OCI-LY7 (cell line): ENCODE results near the gene LAMA1. TPM values are rescaled to one million over a fixed set of nuclear protein-coding genes. Genes with fewer than 3 reads are reported as not detected.

ENCODE experiments used
- BruUV-seq: library from RNA; stranded (reverse); fragments of 400-500 nt; replicated peaks from 2 replicates; lab custom pipeline; 2021; lab: Mats Ljungman, UMichigan
- CTCF ChIA-PET: fragments of 300-600 bp; sonication (Branson Sonifier 250); formaldehyde crosslinking; loops from one replicate; lab custom pipeline; 2022; ENCODE audit warnings: antibody characterized with exemption; ENCODE audit not compliant: unreplicated experiment; lab: Charles Lee
- POLR2A ChIA-PET: fragments of 300-600 bp; sonication (Branson Sonifier 250); formaldehyde crosslinking; loops from one replicate; lab custom pipeline; 2022; ENCODE audit warnings: antibody characterized with exemption; lab: Charles Lee
- DNase-seq: peaks from one replicate; pipeline ENCODE4 v3.0.0-alpha.2; 2015; ENCODE audit warnings: low spot score
- H2AFZ ChIP-seq: fragments of 200-600 bp; sonication (generic), shearing (Covaris generic); 2 replicates; pipeline ENCODE4 v1.6.1; 2014; ENCODE audit warnings: mild to moderate bottlenecking, antibody characterized with exemption, low read length, moderate library complexity
- H3K27ac ChIP-seq: fragments of 200-600 bp; sonication (generic); 2 replicates; pipeline ENCODE4 v1.5.1; 2014; ENCODE audit warnings: mixed run types, low read depth, mild to moderate bottlenecking, moderate library complexity, low read length, inconsistent platforms; ENCODE audit not compliant: poor library complexity, severe bottlenecking
- H3K36me3 ChIP-seq: fragments of 200-600 bp; sonication (generic); 2 replicates; pipeline ENCODE4 v1.6.1; 2014; ENCODE audit warnings: mild to moderate bottlenecking, antibody characterized with exemption, low read length, moderate library complexity, mixed read lengths; ENCODE audit not compliant: insufficient read depth
- H3K4me1 ChIP-seq: fragments of 200-600 bp; sonication (generic); 2 replicates; pipeline ENCODE4 v1.5.1; 2014; ENCODE audit warnings: mild to moderate bottlenecking, low read length; ENCODE audit not compliant: insufficient read depth, poor library complexity, severe bottlenecking
- H3K4me2 ChIP-seq: fragments of 200-600 bp; sonication (generic); 2 replicates; pipeline ENCODE4 v1.6.1; 2014; ENCODE audit warnings: mild to moderate bottlenecking, low read length
- H3K4me3 ChIP-seq: fragments of 200-600 bp; sonication (generic); 2 replicates; pipeline ENCODE4 v1.5.1; 2014; ENCODE audit warnings: mild to moderate bottlenecking, low read depth, low read length; ENCODE audit not compliant: poor library complexity, severe bottlenecking
- H3K79me2 ChIP-seq: fragments of 200-600 bp; sonication (generic); 2 replicates; pipeline ENCODE4 v1.6.1; 2016; ENCODE audit warnings: low read depth, mild to moderate bottlenecking, low read length, moderate library complexity, mixed read lengths; ENCODE audit not compliant: insufficient read depth
- H3K9me2 ChIP-seq: fragments of 200-600 bp; sonication (generic); 2 replicates; pipeline ENCODE4 v1.6.1; 2016; ENCODE audit warnings: mild to moderate bottlenecking, low read length, mixed read lengths; ENCODE audit not compliant: insufficient read depth
- H3K9me3 ChIP-seq: fragments of 200-600 bp; sonication (generic); 2 replicates; pipeline ENCODE4 v1.6.1; 2014; ENCODE audit warnings: mild to moderate bottlenecking, mixed run types, low read length, mixed read lengths
- H4K20me1 ChIP-seq: fragments of 200-600 bp; sonication (generic); 2 replicates; pipeline ENCODE4 v1.6.1; 2014; ENCODE audit warnings: mild to moderate bottlenecking, antibody characterized with exemption, low read length, moderate library complexity, mixed read lengths; ENCODE audit not compliant: insufficient read depth
- EZH2phosphoT487 ChIP-seq: fragments of 200-600 bp; sonication (generic); IDR thresholded peaks from 2 replicates; pipeline ENCODE4 v1.6.1; 2018; ENCODE audit warnings: low read depth, borderline replicate concordance, mild to moderate bottlenecking, mixed run types, antibody characterized with exemption, low read length, moderate library complexity, mixed read lengths
- intact Hi-C: fragments of 100-400 bp; cut with micrococcal nuclease; formaldehyde crosslinking; loops from one replicate; pipeline ENCODE4 v1.10.0; 2022; ENCODE audit not compliant: unreplicated experiment
- total RNA-seq, 2 experiments: library from RNA; depleted of rRNA in 1 of 2; stranded (reverse); fragments of >200 nt in 1 of 2; shearing (Covaris generic) in 1 of 2; gene quantifications; 2 replicates each; pipeline ENCODE4 v1.2.3, GENCODE V29; 2014 to 2022
- TF ChIP-seq, protein P1 (sequence below): fragments of 200-600 bp; sonication (generic); conservative IDR thresholded peaks from 2 replicates; pipeline ENCODE4 v1.5.1; 2014; ENCODE audit warnings: mild to moderate bottlenecking, antibody characterized with exemption, low read length, moderate library complexity, mixed read lengths

LAMA1 gene
- total RNA-seq, 2 experiments from 2014 or later, result not detected

DNA sequence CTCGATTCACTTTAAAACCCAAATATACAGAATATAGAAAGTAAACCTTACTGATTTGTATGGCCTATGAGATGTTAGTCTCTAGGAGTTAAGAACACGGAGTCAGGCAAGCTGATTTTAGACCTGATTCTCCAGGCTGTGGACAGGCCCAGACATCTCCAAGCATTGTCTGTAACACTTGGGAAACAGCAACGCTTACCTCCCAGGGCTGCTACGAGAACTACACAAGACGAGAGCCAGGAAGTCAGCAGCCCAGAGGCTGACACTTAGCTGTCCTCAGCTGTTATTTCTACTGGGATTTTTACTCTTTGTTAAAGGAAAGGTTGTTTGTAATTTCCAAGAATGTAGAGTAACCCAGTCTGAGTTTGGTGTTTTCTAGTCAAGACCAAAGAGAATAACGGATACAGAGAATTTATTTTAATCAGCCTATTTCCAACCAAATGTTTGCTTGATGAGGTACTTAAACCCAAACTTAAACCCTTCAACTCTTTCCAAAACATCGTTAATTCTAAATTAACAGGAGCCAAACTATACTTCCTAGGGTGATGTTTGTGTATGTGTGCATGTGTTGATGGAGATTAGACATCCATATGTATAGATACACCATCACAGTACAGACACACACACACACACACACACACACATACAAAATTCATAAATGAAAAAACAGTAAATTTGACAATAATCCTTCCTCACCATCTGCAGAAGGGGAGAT lies 123.4 kb downstream of the LAMA1 start:
- no peaks in the 10 kb centered on the region for H3K9me2 ChIP-seq
- H3K36me3 ChIP-seq, result no peaks in the 10 kb centered on the region
- TF ChIP-seq EZH2phosphoT487, result no peak
- TF ChIP-seq, protein P1, sequence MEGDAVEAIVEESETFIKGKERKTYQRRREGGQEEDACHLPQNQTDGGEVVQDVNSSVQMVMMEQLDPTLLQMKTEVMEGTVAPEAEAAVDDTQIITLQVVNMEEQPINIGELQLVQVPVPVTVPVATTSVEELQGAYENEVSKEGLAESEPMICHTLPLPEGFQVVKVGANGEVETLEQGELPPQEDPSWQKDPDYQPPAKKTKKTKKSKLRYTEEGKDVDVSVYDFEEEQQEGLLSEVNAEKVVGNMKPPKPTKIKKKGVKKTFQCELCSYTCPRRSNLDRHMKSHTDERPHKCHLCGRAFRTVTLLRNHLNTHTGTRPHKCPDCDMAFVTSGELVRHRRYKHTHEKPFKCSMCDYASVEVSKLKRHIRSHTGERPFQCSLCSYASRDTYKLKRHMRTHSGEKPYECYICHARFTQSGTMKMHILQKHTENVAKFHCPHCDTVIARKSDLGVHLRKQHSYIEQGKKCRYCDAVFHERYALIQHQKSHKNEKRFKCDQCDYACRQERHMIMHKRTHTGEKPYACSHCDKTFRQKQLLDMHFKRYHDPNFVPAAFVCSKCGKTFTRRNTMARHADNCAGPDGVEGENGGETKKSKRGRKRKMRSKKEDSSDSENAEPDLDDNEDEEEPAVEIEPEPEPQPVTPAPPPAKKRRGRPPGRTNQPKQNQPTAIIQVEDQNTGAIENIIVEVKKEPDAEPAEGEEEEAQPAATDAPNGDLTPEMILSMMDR, result no peak
- ChIA-PET POLR2A (no interaction called here), CTCF (no interaction called here)
- no TSS peak for BruUV-seq
- no peaks in the 10 kb centered on the region for H4K20me1 ChIP-seq
- no peak overlapping the region for H3K4me3 ChIP-seq
- H2AFZ ChIP-seq, result no peak overlapping the region
- intact Hi-C loops, result loop anchor here (10.0 kb wide), 1 partner anchor 59 kb away; no protein-coding TSS in a partner anchor
- DNase-seq, result no peak
- no peaks in the 10 kb centered on the region for H3K9me3 ChIP-seq
- H3K79me2 ChIP-seq, result no peaks in the 10 kb centered on the region
- H3K4me2 ChIP-seq, result no peak overlapping the region
- no peaks in the 10 kb centered on the region for H3K4me1 ChIP-seq
- no peak overlapping the region for H3K27ac ChIP-seq

DNA sequence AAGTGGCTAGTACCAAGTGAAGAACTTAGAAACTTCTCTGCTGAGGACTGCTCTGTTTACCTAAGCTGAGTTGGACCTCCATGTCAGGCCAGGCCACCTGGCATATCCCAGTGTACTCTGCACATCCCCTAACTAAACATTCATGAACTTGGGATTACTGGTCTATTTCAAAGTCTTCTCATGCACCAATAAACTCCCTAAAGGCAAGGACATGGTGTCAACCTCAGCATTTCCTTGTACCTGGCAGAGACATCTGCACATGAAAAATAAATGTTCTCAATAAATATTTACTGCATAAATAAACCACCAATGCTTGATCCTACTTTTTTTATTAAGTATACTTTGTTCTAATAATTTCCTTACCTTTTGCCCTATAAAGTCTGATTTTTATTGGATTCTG lies 124.8 kb downstream of the LAMA1 start:
- Histone ChIP-seq H3K9me3 (no peaks in the 10 kb centered on the region), H3K4me1 (no peaks in the 10 kb centered on the region), H3K79me2 (no peaks in the 10 kb centered on the region), H3K4me3 (no peak overlapping the region), H3K27ac (no peak overlapping the region), H3K4me2 (no peak overlapping the region), H4K20me1 (no peaks in the 10 kb centered on the region), H3K9me2 (no peaks in the 10 kb centered on the region), H3K36me3 (no peaks in the 10 kb centered on the region), H2AFZ (no peak overlapping the region)
- no peak for DNase-seq
- no TSS peak for BruUV-seq
- POLR2A ChIA-PET, result no interaction called here
- CTCF ChIA-PET, result no interaction called here
- intact Hi-C loops, result loop anchor here (10.0 kb wide), 1 partner anchor 58 kb away; no protein-coding TSS in a partner anchor
- no peak for TF ChIP-seq EZH2phosphoT487
- TF ChIP-seq, protein P1, result no peak

DNA sequence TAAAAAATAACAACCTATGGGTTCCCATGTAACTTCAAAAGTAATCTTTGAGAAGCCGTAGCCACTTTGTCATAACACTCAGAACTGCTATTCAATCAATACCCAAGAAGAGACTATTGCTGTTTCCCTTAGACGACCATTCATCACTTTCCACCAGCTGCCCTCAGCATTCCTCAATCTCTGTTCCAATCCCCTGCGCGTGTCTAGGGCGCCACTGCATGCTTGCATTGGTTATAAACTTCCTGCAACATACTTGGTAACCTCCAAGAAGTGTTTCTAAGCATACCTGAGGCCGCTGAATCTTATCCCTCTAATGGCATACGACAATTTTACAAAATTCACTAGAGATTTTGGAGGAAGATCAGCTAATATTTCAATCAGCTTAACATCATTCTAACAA lies 134.2 kb downstream of the LAMA1 start:
- Histone ChIP-seq H3K4me3 (no peak overlapping the region), H3K4me2 (no peak overlapping the region), H3K9me2 (no peaks in the 10 kb centered on the region), H3K36me3 (no peaks in the 10 kb centered on the region), H4K20me1 (no peaks in the 10 kb centered on the region), H3K9me3 (no peaks in the 10 kb centered on the region), H3K79me2 (no peaks in the 10 kb centered on the region), H3K4me1 (no peaks in the 10 kb centered on the region), H3K27ac (no peak overlapping the region), H2AFZ (no peak overlapping the region)
- BruUV-seq, result no TSS peak
- intact Hi-C loops, result no loop called here
- DNase-seq, result no peak
- POLR2A ChIA-PET, result no interaction called here
- CTCF ChIA-PET, result no interaction called here
- TF ChIP-seq, protein P1, result no peak
- TF ChIP-seq EZH2phosphoT487, result no peak
